A204.1 (cell line): ENCODE results near the gene CLDND1.

Source experiments
- FAIRE-seq: peaks from 2 replicates; lab custom pipeline; 2012; peaks lifted over from hg19 to GRCh38; lab: Jason Lieb, UNC

CLDND1 gene

GRCh38 chr3:98514948-98515347 is 7.8 kb downstream of the CLDND1 start:
- no peak for FAIRE-seq

GRCh38 chr3:98513736-98514135 is 9.0 kb downstream of the CLDND1 start:
- no peak for FAIRE-seq

- no peak for FAIRE-seq
Observed at GRCh38 chr3:98513091-98513511, 9.6 kb downstream of the CLDND1 start.

GRCh38 chr3:98512576-98512975 is 10.1 kb downstream of the CLDND1 start:
- FAIRE-seq = no peak

DNA sequence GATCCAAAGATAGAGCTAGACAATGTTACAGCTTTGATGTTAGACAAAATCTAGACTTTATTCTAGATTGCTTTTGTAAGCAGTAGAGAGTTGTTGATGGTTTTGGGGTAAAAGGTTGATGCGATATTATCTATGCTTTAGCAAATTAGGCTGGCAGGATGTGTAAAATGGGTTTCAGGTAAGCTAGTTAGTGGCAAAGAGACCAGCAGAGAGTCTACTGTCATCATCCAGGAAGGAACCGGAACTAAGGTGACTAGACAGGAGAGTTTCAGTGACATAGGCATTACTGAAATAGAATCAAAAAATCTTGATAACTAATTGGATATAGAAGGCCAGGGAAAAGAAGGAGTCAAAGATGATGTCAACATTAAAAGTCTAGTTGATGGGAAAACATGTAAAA is 14.1 kb downstream of the CLDND1 start:
- no peak for FAIRE-seq

GRCh38 chr3:98504539-98504938 is 18.2 kb downstream of the CLDND1 start:
- no peak for FAIRE-seq

- FAIRE-seq = no peak
Observed at GRCh38 chr3:98501863-98502576, 20.7 kb downstream of the CLDND1 start.

- no peak for FAIRE-seq
Observed at GRCh38 chr3:98501270-98501669, 21.4 kb downstream of the CLDND1 start.

DNA sequence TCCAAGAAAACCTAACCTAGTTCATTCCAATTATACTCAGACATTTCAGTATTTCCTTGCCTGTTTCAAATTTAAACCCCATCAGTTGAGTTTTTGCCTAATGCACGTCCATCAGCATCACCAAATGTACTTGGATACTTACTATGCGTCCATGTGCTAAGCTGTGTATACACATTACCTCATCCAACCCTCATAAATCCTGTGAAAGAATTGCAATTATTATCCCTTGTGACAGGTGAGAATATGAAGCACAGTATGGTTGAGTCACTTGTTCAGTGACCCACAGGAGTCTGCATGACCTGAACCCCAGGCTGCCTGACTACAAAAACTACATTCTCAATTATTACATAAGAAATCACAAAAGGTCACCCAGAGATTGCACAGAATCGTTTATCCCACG is 22.7 kb downstream of the CLDND1 start:
- FAIRE-seq = no peak

DNA sequence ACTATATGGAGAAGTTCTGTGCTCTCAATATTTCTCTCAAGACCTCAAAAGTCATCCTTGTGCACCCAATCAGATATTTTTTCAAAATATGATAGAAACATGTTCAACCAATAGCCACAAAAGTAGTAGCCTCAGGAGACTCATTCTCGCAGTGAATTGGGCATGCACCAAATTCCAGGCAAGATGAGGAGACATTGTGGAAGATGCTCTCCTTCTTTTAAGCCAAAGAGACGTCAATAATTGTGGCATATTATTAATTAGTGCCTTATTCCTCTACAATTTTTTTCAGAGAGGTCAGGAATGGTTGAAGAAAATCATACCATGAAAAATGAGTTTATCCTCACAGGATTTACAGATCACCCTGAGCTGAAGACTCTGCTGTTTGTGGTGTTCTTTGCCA is 25.3 kb downstream of the CLDND1 start, which contains the start of gene OR5K2:
Gene OR5K2, plus strand, starts transcription at position 301 of the 400 bp plus-strand sequence. Its CDS starts 0 bp downstream, at position 301.
- FAIRE-seq = no peak

- no peak for FAIRE-seq
Observed at GRCh38 chr3:98483626-98484025, 39.1 kb downstream of the CLDND1 start.

DNA sequence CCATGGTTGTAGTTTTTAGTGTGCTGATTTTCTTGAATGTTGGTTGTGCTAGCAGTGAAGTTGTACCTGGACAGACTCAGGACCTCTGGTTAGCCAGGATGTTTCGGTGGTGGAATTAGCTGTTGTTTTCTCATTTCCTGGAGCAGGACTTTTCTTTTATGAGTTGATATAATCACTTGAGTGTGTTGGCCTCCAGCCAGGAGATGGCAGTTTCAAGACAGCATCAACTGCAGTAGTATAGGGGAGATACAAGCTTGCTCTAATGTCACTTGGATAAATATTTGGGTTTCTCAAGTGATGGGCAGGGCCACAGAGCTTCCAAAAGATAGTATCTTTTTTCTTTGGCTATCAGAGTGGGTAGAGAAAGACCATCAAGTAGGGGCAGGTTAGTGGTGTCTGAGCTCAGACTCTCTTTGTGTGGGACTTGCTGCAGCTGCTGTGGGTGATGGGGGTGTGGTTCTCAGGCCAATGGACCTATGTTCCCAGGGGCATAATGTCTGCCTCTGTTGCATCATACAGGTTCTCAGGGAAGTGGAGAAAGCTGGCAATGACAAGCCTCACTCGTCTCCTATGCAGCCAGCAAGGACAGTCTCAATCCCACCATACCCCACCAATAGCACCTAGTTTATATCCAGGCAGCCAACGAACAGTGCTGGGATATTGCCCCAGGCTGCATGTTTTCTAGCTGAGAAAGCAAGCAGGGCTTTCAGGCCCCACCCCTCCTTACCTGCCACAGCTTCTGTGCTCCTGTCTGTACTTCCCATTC is 39.8 kb downstream of the CLDND1 start:
- no peak for FAIRE-seq
